Ovary (tissue), 9 donors: ENCODE measurements around the gene SLC47A2. TPM values are rescaled to one million over a fixed set of nuclear protein-coding genes. Genes with fewer than 3 reads are reported as not detected.

Experiments
- DNase-seq, 5 donors: peaks; one replicate each; pipeline ENCODE4 v3.0.0-alpha.2; 2019 to 2020
- H3K27ac ChIP-seq, 2 donors: fragments of 200-600 bp; one replicate each; pipeline versions ENCODE4 v1.5.1 to v1.8.0; 2019 to 2022
- H3K27me3 ChIP-seq: fragments of 200-600 bp; one replicate; pipeline ENCODE4 v1.8.0; 2022
- H3K36me3 ChIP-seq: fragments of 200-600 bp; sonication (generic); one replicate; pipeline ENCODE4 v1.5.1; 2019
- H3K4me1 ChIP-seq: one replicate; pipeline ENCODE4 v1.8.1; 2013; ENCODE audit warnings: mild to moderate bottlenecking, moderate library complexity; ENCODE audit not compliant: insufficient read depth
- H3K4me3 ChIP-seq: fragments of 200-600 bp; sonication (generic); one replicate; pipeline ENCODE4 v1.5.1; 2017
- H3K9me3 ChIP-seq, 2 donors: fragments of 200-600 bp in 1 of 2; sonication (generic) in 1 of 2; one replicate each; pipeline versions ENCODE4 v1.5.1 to v1.8.1; 2013 to 2019; ENCODE audit warnings: mild to moderate bottlenecking in 1 of 2, moderate library complexity in 1 of 2
- CTCF ChIP-seq, 3 donors: fragments of 450-650 bp in 2 of 3; fragments of 200-600 bp in 1 of 3; IDR thresholded peaks; one replicate each; pipeline versions ENCODE4 v1.5.1 to v1.8.0; 2016 to 2022; ENCODE audit warnings: antibody characterized with exemption in 3 of 3, mild to moderate bottlenecking in 1 of 3
- EP300 ChIP-seq: sonication (generic); formaldehyde crosslinking; IDR thresholded peaks from one replicate; pipeline ENCODE4 v1.6.1; 2017; ENCODE audit warnings: antibody characterized with exemption
- POLR2A ChIP-seq: fragments of 450-650 bp; IDR thresholded peaks from one replicate; pipeline ENCODE4 v1.6.1; 2017; ENCODE audit warnings: antibody characterized with exemption, mild to moderate bottlenecking, moderate library complexity
- WGBS, 3 donors: extraction: QIAGEN DNeasy Blood & Tissue Kit in 1 of 3; methylation state at CpG; one replicate each; pipeline versions ENCODE4 v1.1.5 to v1.1.7; 2013 to 2017; 5-methylcytosine and 5-hydroxymethylcytosine counted together
- intact Hi-C, 4 donors: fragments of 100-400 bp; cut with DNase I; formaldehyde crosslinking; loops; one replicate each; pipeline versions ENCODE4 v1.11.0 to v1.15.1; 2022 to 2023
- polyA plus RNA-seq, 2 donors: library from polyadenylated mRNA; stranded (reverse); fragments of 200-250 nt in 1 of 2; fragments of 350-450 nt in 1 of 2; fragmentation: Illumina TruSeq in 1 of 2; extraction: RNeasy Lipid Tissue Mini Kit (QIAGEN cat#74804) in 1 of 2; gene quantifications; one replicate each; pipeline ENCODE4 v1.2.3, GENCODE V29; 2013 to 2014
- total RNA-seq, 7 donors: library from RNA; depleted of rRNA in 2 of 7; stranded (reverse); fragments of >200 nt in 2 of 7; fragmentation: NEBNext Ultra II Directional in 3 of 7; extraction: Animal tissue kit (Norgen Biotek cat#: 25700) in 3 of 7; gene quantifications; one replicate each; pipeline versions ENCODE4 v1.1.0 to v1.2.4, GENCODE V29; 2016 to 2023
- donor health status: DM: no; HTN: no; CAD: no; lungs with moderate emphysema.
- donor health status: DM: no; HTN: no; CAD: no.
- donor health status: Bipolar disorder and iron deficiency.
- donor health status: DM: yes; HTN: yes; CAD: no.
- donor health status: DM: no; HTN: no; CAD: no.
- donor health status: DM: yes; HTN: yes; CAD: no.

The SLC47A2 gene
- total and polyA plus RNA-seq, 9 donors, result 0.87 to 29.4 (median 1.00) TPM; not detected in 6

- intact Hi-C loops, result no loop called here
- WGBS, 3 donors, result 80 to 85% (median 83%) methylated on average over 18 of the region's 18 CpGs
- no peak for TF ChIP-seq CTCF (IDR thresholded peaks at IDR 0.05)
- no peak for TF ChIP-seq EP300
- no peak for TF ChIP-seq POLR2A
- Histone ChIP-seq H3K27ac (no peak overlapping the region), H3K4me1 (no peaks in the 10 kb centered on the region), H3K36me3 (no peaks in the 10 kb centered on the region), H3K9me3 (no peaks in the 10 kb centered on the region), H3K4me3 (no peak overlapping the region), H3K27me3 (no peaks in the 10 kb centered on the region)
- no peak for DNase-seq
Observed at GRCh38 chr17:19678581-19679453, 37.6 kb downstream of the SLC47A2 start.

- H3K27me3 ChIP-seq, result no peaks in the 10 kb centered on the region
- TF ChIP-seq POLR2A (no peak), EP300 (no peak), CTCF (IDR thresholded peaks at IDR 0.05) (no peak)
- H3K4me3 ChIP-seq, result no peak overlapping the region
- no peaks in the 10 kb centered on the region for H3K36me3 ChIP-seq
- DNase-seq, result no peak
- no peaks in the 10 kb centered on the region for H3K9me3 ChIP-seq
- intact Hi-C loops, result no loop called here
- no peaks in the 10 kb centered on the region for H3K4me1 ChIP-seq
- no peak overlapping the region for H3K27ac ChIP-seq
- WGBS, 3 donors, result 95 to 97% (median 97%) methylated on average over 5 of the region's 5 CpGs
Observed at GRCh38 chr17:19677736-19678379, 38.5 kb downstream of the SLC47A2 start.

GRCh38 chr17:19676896-19677295 lies 39.5 kb downstream of the SLC47A2 start:
- Histone ChIP-seq H3K36me3 (no peaks in the 10 kb centered on the region), H3K27ac (no peak overlapping the region), H3K27me3 (no peaks in the 10 kb centered on the region), H3K4me1 (no peaks in the 10 kb centered on the region), H3K9me3 (no peaks in the 10 kb centered on the region), H3K4me3 (no peak overlapping the region)
- WGBS, 3 donors, result 80 to 95% (median 85%) methylated on average over 4 of the region's 4 CpGs
- intact Hi-C loops, result no loop called here
- TF ChIP-seq EP300 (no peak), CTCF (IDR thresholded peaks at IDR 0.05) (no peak), POLR2A (no peak)
- DNase-seq, result no peak

- WGBS, 3 donors, result 71 to 89% (median 84%) methylated on average over 3 of the region's 3 CpGs
- TF ChIP-seq CTCF (IDR thresholded peaks at IDR 0.05) (no peak), POLR2A (no peak), EP300 (no peak)
- H3K27ac ChIP-seq, result no peak overlapping the region
- no peaks in the 10 kb centered on the region for H3K36me3 ChIP-seq
- H3K9me3 ChIP-seq, result no peaks in the 10 kb centered on the region
- no peaks in the 10 kb centered on the region for H3K4me1 ChIP-seq
- no peak overlapping the region for H3K4me3 ChIP-seq
- no peak for DNase-seq
- intact Hi-C loops, result no loop called here
- H3K27me3 ChIP-seq, result no peaks in the 10 kb centered on the region
Observed at GRCh38 chr17:19673623-19674022, 42.8 kb downstream of the SLC47A2 start.
